Measurements from ENCODE around the gene HERC2. TPM values are rescaled to one million over a fixed set of nuclear protein-coding genes. Genes with fewer than 3 reads are reported as not detected.

Gene HERC2
- total and polyA plus RNA-seq, 4 donors, result 14.6 to 45.4 (median 26.6) TPM

DNA sequence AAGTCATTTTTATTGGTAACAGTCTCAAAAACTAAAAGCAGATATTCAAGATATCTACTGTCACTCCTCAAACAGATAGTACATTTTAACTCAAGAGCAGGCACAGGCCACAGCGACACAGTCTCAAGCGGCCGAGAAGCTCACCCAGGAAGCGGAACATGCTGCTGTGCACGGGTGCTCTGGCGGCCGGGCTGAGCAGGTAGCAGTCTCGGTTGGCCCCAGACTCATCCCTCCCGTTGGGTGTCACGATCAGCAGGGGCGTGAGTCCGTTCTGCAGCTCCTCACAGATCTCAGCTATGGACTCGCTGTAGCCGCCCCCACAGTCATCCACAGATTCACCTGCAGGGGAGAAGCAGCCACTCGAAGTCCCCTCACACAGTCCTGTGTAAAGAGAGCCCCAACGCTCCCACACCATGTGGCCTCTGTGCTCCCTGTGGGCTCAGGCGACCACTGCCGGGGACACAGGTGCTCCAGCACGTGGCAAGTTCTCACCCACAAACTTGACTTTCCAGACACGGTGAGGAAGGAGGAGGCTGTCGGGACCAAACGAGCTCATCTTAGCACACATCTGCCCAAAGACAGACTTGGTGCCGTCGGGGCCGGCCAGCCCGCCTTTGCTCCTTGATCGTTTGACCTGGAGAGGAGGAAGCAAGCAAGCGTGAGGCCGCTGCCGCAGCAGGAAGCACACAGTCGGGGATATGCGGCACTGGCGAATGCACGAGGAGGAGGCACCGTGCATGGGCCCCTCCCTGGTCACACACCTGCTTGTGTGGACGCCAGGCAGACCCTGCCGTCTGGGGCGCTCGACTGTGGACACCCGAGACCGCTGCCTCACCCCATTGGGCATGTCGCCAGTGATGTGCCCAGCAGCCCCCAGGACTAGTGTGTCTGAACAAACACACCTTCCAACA, 205.2 kb downstream of the HERC2 start:
- H3K9me3 ChIP-seq (ENCODE audit: control insufficient read depth in 4 of 4, low read length in 3 of 4), result no peaks in the 10 kb centered on the region
- H3K4me3 ChIP-seq (ENCODE audit: low read depth in 1 of 3, low read length in 3 of 3), result no peak overlapping the region
- 95% methylated on average over 42 of the region's 42 CpGs for WGBS
- TF ChIP-seq NR2F2 (IDR thresholded peaks at IDR 0.05), result no peak
- H3K36me3 ChIP-seq (ENCODE audit: control insufficient read depth in 4 of 4, insufficient read depth in 3 of 4, low read depth in 1 of 4, low read length in 3 of 4), result peaks cover 11 to 76% (median 35%) of the 10 kb centered on the region in 4 donors
- no peak overlapping the region for H3K9ac ChIP-seq (ENCODE audit: low read depth in 1 of 2, low read length in 2 of 2)
- DNase-seq (ENCODE audit: low spot score), result no peak
- no peaks in the 10 kb centered on the region for H3K4me1 ChIP-seq (ENCODE audit: control insufficient read depth in 4 of 4, insufficient read depth in 4 of 4, low read length in 3 of 4)
- no peaks in the 10 kb centered on the region for H3K27me3 ChIP-seq (ENCODE audit: control insufficient read depth in 4 of 4, insufficient read depth in 4 of 4, low read length in 3 of 4)
- no peak overlapping the region for H3K27ac ChIP-seq (ENCODE audit: low read depth in 1 of 2, low read length in 2 of 2)

DNA sequence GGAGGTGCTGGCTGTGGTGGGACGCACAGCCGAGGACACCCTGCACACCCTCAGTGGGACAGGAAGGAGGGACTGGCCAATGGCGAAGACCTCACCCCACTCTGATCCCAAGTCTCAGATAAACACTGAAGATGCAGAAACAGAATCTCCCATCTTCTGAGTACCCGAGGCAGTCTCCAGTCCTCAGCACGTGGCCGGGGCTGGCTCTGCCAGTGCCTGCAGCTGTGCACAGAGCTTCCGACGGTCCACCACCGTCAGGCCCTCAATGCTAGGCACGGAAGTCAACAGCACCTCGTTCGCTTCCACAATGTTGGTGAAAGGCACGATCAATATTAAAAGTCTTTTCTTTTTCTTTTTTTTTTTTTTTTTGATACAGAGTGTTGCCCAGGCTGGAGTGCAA, 206.1 kb downstream of the HERC2 start:
- Histone ChIP-seq H3K9me3 (ENCODE audit: control insufficient read depth in 4 of 4, low read length in 3 of 4) (no peaks in the 10 kb centered on the region), H3K4me1 (ENCODE audit: control insufficient read depth in 4 of 4, insufficient read depth in 4 of 4, low read length in 3 of 4) (no peaks in the 10 kb centered on the region), H3K36me3 (ENCODE audit: control insufficient read depth in 4 of 4, insufficient read depth in 3 of 4, low read depth in 1 of 4, low read length in 3 of 4) (peaks cover 12 to 78% (median 40%) of the 10 kb centered on the region in 4 donors), H3K27me3 (ENCODE audit: control insufficient read depth in 4 of 4, insufficient read depth in 4 of 4, low read length in 3 of 4) (no peaks in the 10 kb centered on the region), H3K9ac (ENCODE audit: low read depth in 1 of 2, low read length in 2 of 2) (no peak overlapping the region), H3K27ac (ENCODE audit: low read depth in 1 of 2, low read length in 2 of 2) (no peak overlapping the region), H3K4me3 (ENCODE audit: low read depth in 1 of 3, low read length in 3 of 3) (no peak overlapping the region)
- TF ChIP-seq SP1 (IDR thresholded peaks at IDR 0.05) (no peak), HNF4G (IDR thresholded peaks at IDR 0.05) (no peak), EGR1 (IDR thresholded peaks at IDR 0.05; ENCODE audit: low read depth in 2 of 2) (no peak), GABPA (IDR thresholded peaks at IDR 0.05 in 1 of 2, conservative IDR thresholded peaks at IDR 0.05 in 1 of 2) (no peak), NR2F2 (IDR thresholded peaks at IDR 0.05) (no peak), RXRA (IDR thresholded peaks at IDR 0.05) (no peak), JUND (IDR thresholded peaks at IDR 0.05) (no peak), FOXA2 (IDR thresholded peaks at IDR 0.05) (no peak), TAF1 (conservative IDR thresholded peaks at IDR 0.05) (no peak), YY1 (IDR thresholded peaks at IDR 0.05) (no peak), HNF4A (conservative IDR thresholded peaks at IDR 0.05) (no peak), FOXA1 (IDR thresholded peaks at IDR 0.05) (no peak), RAD21 (IDR thresholded peaks at IDR 0.05) (no peak)
- TF ChIP-seq, protein P1, sequence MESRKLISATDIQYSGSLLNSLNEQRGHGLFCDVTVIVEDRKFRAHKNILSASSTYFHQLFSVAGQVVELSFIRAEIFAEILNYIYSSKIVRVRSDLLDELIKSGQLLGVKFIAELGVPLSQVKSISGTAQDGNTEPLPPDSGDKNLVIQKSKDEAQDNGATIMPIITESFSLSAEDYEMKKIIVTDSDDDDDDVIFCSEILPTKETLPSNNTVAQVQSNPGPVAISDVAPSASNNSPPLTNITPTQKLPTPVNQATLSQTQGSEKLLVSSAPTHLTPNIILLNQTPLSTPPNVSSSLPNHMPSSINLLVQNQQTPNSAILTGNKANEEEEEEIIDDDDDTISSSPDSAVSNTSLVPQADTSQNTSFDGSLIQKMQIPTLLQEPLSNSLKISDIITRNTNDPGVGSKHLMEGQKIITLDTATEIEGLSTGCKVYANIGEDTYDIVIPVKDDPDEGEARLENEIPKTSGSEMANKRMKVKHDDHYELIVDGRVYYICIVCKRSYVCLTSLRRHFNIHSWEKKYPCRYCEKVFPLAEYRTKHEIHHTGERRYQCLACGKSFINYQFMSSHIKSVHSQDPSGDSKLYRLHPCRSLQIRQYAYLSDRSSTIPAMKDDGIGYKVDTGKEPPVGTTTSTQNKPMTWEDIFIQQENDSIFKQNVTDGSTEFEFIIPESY (IDR thresholded peaks at IDR 0.05), result no peak
- TF ChIP-seq, protein P2, sequence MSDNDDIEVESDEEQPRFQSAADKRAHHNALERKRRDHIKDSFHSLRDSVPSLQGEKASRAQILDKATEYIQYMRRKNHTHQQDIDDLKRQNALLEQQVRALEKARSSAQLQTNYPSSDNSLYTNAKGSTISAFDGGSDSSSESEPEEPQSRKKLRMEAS (IDR thresholded peaks at IDR 0.05), result no peak
- TF ChIP-seq, protein P3, sequence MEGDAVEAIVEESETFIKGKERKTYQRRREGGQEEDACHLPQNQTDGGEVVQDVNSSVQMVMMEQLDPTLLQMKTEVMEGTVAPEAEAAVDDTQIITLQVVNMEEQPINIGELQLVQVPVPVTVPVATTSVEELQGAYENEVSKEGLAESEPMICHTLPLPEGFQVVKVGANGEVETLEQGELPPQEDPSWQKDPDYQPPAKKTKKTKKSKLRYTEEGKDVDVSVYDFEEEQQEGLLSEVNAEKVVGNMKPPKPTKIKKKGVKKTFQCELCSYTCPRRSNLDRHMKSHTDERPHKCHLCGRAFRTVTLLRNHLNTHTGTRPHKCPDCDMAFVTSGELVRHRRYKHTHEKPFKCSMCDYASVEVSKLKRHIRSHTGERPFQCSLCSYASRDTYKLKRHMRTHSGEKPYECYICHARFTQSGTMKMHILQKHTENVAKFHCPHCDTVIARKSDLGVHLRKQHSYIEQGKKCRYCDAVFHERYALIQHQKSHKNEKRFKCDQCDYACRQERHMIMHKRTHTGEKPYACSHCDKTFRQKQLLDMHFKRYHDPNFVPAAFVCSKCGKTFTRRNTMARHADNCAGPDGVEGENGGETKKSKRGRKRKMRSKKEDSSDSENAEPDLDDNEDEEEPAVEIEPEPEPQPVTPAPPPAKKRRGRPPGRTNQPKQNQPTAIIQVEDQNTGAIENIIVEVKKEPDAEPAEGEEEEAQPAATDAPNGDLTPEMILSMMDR (IDR thresholded peaks at IDR 0.05; ENCODE audit: low read depth, low read length, missing input control), result no peak
- TF ChIP-seq, protein P4, sequence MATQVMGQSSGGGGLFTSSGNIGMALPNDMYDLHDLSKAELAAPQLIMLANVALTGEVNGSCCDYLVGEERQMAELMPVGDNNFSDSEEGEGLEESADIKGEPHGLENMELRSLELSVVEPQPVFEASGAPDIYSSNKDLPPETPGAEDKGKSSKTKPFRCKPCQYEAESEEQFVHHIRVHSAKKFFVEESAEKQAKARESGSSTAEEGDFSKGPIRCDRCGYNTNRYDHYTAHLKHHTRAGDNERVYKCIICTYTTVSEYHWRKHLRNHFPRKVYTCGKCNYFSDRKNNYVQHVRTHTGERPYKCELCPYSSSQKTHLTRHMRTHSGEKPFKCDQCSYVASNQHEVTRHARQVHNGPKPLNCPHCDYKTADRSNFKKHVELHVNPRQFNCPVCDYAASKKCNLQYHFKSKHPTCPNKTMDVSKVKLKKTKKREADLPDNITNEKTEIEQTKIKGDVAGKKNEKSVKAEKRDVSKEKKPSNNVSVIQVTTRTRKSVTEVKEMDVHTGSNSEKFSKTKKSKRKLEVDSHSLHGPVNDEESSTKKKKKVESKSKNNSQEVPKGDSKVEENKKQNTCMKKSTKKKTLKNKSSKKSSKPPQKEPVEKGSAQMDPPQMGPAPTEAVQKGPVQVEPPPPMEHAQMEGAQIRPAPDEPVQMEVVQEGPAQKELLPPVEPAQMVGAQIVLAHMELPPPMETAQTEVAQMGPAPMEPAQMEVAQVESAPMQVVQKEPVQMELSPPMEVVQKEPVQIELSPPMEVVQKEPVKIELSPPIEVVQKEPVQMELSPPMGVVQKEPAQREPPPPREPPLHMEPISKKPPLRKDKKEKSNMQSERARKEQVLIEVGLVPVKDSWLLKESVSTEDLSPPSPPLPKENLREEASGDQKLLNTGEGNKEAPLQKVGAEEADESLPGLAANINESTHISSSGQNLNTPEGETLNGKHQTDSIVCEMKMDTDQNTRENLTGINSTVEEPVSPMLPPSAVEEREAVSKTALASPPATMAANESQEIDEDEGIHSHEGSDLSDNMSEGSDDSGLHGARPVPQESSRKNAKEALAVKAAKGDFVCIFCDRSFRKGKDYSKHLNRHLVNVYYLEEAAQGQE (IDR thresholded peaks at IDR 0.05), result no peak
- TF ChIP-seq, protein P5, sequence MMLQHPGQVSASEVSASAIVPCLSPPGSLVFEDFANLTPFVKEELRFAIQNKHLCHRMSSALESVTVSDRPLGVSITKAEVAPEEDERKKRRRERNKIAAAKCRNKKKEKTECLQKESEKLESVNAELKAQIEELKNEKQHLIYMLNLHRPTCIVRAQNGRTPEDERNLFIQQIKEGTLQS (IDR thresholded peaks at IDR 0.05), result no peak
- no peak for DNase-seq (ENCODE audit: low spot score)
- WGBS, result 90% methylated on average over 13 of the region's 13 CpGs
